ENCODE results near the gene CTSZ. TPM values are rescaled to one million over a fixed set of nuclear protein-coding genes. Genes with fewer than 3 reads are reported as not detected.

CTSZ gene
- total RNA-seq, 1 experiment from 2014 or later = 113 TPM

DNA sequence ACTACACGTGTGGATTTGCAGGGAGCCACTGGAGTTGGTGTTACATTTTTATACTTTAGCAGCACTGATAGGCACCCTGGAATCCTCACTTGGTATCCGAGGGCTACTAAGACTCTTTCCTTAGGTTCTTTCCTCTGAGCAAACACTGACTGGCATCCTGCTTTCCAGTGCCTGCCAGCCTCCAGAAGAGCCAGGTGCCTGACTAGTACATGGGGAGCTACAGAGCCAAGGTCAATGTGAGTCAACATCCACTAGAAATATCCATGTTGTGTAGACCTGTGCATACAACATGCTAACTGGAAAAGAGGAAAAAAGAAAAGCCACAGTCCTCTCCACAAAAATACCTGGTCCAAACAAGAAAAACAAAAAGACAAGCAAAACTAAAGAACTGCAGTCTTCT is 18.0 kb upstream of the CTSZ start:
- Histone ChIP-seq H3K4me1 (ENCODE audit: control insufficient read depth, insufficient read depth, low read length) (peaks cover 18% of the 10 kb centered on the region), H3K4me3 (ENCODE audit: low read depth in 2 of 2, low read length in 2 of 2) (no peak overlapping the region), H3K9me3 (ENCODE audit: control insufficient read depth, insufficient read depth, low read depth, low read length) (no peaks in the 10 kb centered on the region), H3K36me3 (ENCODE audit: control insufficient read depth, insufficient read depth, low read length) (peaks cover 48% of the 10 kb centered on the region), H3K27ac (ENCODE audit: low read length) (no peak overlapping the region), H3K27me3 (ENCODE audit: control insufficient read depth, insufficient read depth, low read length) (no peaks in the 10 kb centered on the region)
- CTCF ChIA-PET = no interaction called here
- POLR2A ChIA-PET = interaction anchor here (0.6 kb wide), 1 partner anchor 70 kb away, joined by 6 read pairs; no protein-coding TSS in a partner anchor
- ATAC-seq = no peak
- no TSS peak for BruUV-seq (replicated peaks)
- intact Hi-C loops (cut with micrococcal nuclease; ENCODE audit: unreplicated experiment) = no loop called here
- no peak for DNase-seq (ENCODE audit: low read depth, low spot score)
- in situ Hi-C loops (cut with HindIII; ENCODE audit: low pct_unique_long_range_greater_than_20kb, low sequenced_read_pairs) = no loop called here
- no peak for TF ChIP-seq SIN3A (IDR thresholded peaks at IDR 0.05; ENCODE audit: borderline replicate concordance, insufficient read depth, low read depth, low read length)
- TF ChIP-seq, protein P1, sequence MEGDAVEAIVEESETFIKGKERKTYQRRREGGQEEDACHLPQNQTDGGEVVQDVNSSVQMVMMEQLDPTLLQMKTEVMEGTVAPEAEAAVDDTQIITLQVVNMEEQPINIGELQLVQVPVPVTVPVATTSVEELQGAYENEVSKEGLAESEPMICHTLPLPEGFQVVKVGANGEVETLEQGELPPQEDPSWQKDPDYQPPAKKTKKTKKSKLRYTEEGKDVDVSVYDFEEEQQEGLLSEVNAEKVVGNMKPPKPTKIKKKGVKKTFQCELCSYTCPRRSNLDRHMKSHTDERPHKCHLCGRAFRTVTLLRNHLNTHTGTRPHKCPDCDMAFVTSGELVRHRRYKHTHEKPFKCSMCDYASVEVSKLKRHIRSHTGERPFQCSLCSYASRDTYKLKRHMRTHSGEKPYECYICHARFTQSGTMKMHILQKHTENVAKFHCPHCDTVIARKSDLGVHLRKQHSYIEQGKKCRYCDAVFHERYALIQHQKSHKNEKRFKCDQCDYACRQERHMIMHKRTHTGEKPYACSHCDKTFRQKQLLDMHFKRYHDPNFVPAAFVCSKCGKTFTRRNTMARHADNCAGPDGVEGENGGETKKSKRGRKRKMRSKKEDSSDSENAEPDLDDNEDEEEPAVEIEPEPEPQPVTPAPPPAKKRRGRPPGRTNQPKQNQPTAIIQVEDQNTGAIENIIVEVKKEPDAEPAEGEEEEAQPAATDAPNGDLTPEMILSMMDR (IDR thresholded peaks at IDR 0.05) = no peak
- TF ChIP-seq, protein P2, sequence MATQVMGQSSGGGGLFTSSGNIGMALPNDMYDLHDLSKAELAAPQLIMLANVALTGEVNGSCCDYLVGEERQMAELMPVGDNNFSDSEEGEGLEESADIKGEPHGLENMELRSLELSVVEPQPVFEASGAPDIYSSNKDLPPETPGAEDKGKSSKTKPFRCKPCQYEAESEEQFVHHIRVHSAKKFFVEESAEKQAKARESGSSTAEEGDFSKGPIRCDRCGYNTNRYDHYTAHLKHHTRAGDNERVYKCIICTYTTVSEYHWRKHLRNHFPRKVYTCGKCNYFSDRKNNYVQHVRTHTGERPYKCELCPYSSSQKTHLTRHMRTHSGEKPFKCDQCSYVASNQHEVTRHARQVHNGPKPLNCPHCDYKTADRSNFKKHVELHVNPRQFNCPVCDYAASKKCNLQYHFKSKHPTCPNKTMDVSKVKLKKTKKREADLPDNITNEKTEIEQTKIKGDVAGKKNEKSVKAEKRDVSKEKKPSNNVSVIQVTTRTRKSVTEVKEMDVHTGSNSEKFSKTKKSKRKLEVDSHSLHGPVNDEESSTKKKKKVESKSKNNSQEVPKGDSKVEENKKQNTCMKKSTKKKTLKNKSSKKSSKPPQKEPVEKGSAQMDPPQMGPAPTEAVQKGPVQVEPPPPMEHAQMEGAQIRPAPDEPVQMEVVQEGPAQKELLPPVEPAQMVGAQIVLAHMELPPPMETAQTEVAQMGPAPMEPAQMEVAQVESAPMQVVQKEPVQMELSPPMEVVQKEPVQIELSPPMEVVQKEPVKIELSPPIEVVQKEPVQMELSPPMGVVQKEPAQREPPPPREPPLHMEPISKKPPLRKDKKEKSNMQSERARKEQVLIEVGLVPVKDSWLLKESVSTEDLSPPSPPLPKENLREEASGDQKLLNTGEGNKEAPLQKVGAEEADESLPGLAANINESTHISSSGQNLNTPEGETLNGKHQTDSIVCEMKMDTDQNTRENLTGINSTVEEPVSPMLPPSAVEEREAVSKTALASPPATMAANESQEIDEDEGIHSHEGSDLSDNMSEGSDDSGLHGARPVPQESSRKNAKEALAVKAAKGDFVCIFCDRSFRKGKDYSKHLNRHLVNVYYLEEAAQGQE (IDR thresholded peaks at IDR 0.05; ENCODE audit: insufficient read depth in 1 of 2, low read depth in 2 of 2, low read length in 1 of 2) = no peak

DNA sequence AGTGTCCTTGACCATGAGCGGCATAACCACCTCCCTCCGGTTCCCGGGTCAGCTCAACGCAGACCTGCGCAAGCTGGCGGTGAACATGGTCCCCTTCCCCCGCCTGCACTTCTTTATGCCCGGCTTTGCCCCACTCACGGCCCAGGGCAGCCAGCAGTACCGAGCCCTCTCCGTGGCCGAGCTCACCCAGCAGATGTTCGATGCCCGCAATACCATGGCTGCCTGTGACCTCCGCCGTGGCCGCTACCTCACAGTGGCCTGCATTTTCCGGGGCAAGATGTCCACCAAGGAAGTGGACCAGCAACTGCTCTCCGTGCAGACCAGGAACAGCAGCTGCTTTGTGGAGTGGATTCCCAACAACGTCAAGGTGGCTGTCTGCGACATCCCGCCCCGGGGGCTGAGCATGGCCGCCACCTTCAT is 17.1 kb upstream of the CTSZ start:
- ChIA-PET POLR2A (no interaction called here), CTCF (no interaction called here)
- DNase-seq (ENCODE audit: low read depth, low spot score) (no peak), ATAC-seq (no peak)
- Histone ChIP-seq H3K4me1 (ENCODE audit: control insufficient read depth, insufficient read depth, low read length) (peaks cover 8% of the 10 kb centered on the region), H3K36me3 (ENCODE audit: control insufficient read depth, insufficient read depth, low read length) (peaks cover 39% of the 10 kb centered on the region), H3K9me3 (ENCODE audit: control insufficient read depth, insufficient read depth, low read depth, low read length) (no peaks in the 10 kb centered on the region), H3K27me3 (ENCODE audit: control insufficient read depth, insufficient read depth, low read length) (no peaks in the 10 kb centered on the region), H3K4me3 (ENCODE audit: low read depth in 2 of 2, low read length in 2 of 2) (no peak overlapping the region), H3K27ac (ENCODE audit: low read length) (no peak overlapping the region)
- no TSS peak for BruUV-seq (replicated peaks)
- intact Hi-C loops (cut with micrococcal nuclease; ENCODE audit: unreplicated experiment) (no loop called here), in situ Hi-C loops (cut with HindIII; ENCODE audit: low pct_unique_long_range_greater_than_20kb, low sequenced_read_pairs) (no loop called here)
- TF ChIP-seq POLR2AphosphoS5 (IDR thresholded peaks at IDR 0.05; ENCODE audit: low read depth, low read length) = no peak
- TF ChIP-seq, protein P1 (IDR thresholded peaks at IDR 0.05) = no peak
- no peak for TF ChIP-seq SIN3A (IDR thresholded peaks at IDR 0.05; ENCODE audit: borderline replicate concordance, insufficient read depth, low read depth, low read length)
- TF ChIP-seq TCF7L2 (IDR thresholded peaks at IDR 0.05; ENCODE audit: low read depth, low read length) = no peak
- TF ChIP-seq, protein P2 (IDR thresholded peaks at IDR 0.05; ENCODE audit: insufficient read depth in 1 of 2, low read depth in 2 of 2, low read length in 1 of 2) = no peak

Measured in Panc1 (cell line).